Mesenchymal stem cell (in vitro differentiated cells and primary cell): ENCODE data around the gene STIM1.
"Not testable (repeated sequence)": the region's sequence is repeated elsewhere in the genome, so short reads cannot be mapped to it uniquely, and the experiment has no call there.

Experiments used
- DNase-seq: peaks from one replicate; pipeline ENCODE4 v3.0.0-alpha.2; 2013
- H2AFZ ChIP-seq: one replicate; pipeline ENCODE4 v1.6.1; 2013; ENCODE audit warnings: low read depth, mild to moderate bottlenecking, control low read depth, inconsistent platforms, low read length, moderate library complexity
- H2AK5ac ChIP-seq: 2 replicates; pipeline ENCODE4 v1.6.1; 2013; ENCODE audit warnings: low read length, moderate library complexity, mild to moderate bottlenecking, inconsistent platforms; ENCODE audit not compliant: severe bottlenecking
- H2BK120ac ChIP-seq: one replicate; pipeline ENCODE4 v1.6.1; 2013; ENCODE audit warnings: low read depth, mild to moderate bottlenecking, inconsistent platforms, low read length, moderate library complexity
- H2BK12ac ChIP-seq, 2 experiments: one replicate each; pipeline ENCODE4 v1.6.1; 2013; ENCODE audit warnings: inconsistent platforms in 2 of 2, low read length in 2 of 2, mild to moderate bottlenecking in 2 of 2, moderate library complexity in 2 of 2, control low read depth in 1 of 2
- H2BK15ac ChIP-seq: one replicate; pipeline ENCODE4 v1.6.1; 2013; ENCODE audit warnings: mild to moderate bottlenecking, low read depth, inconsistent platforms; ENCODE audit not compliant: poor library complexity, severe bottlenecking
- H2BK5ac ChIP-seq: 2 replicates; pipeline ENCODE4 v1.6.1; 2013; ENCODE audit warnings: low read depth, mild to moderate bottlenecking, low read length, control low read depth, inconsistent platforms; ENCODE audit not compliant: poor library complexity, severe bottlenecking
- H3K14ac ChIP-seq, 2 experiments: one replicate each; pipeline ENCODE4 v1.6.1; 2013; ENCODE audit warnings: inconsistent platforms in 2 of 2, low read length in 2 of 2, control low read depth in 1 of 2, mild to moderate bottlenecking in 1 of 2, moderate library complexity in 1 of 2
- H3K18ac ChIP-seq, 2 experiments: one replicate each; pipeline ENCODE4 v1.6.1; 2013; ENCODE audit warnings: inconsistent platforms in 2 of 2, low read length in 2 of 2, control low read depth in 1 of 2, low read depth in 1 of 2, mild to moderate bottlenecking in 1 of 2
- H3K23ac ChIP-seq, 2 experiments: one replicate each; pipeline ENCODE4 v1.6.1; 2013; ENCODE audit warnings: inconsistent platforms in 2 of 2, low read length in 2 of 2, mild to moderate bottlenecking in 2 of 2, moderate library complexity in 2 of 2, control low read depth in 1 of 2
- H3K27ac ChIP-seq: 2 replicates; pipeline ENCODE4 v1.5.1; 2013; ENCODE audit warnings: mild to moderate bottlenecking, moderate library complexity, low read length, control low read depth, inconsistent platforms; ENCODE audit not compliant: poor library complexity, severe bottlenecking
- H3K27me3 ChIP-seq, 2 experiments: 2 replicates each; pipeline versions ENCODE4 v1.6.1 to v1.7.0; 2013; ENCODE audit warnings: low read length in 2 of 2, mild to moderate bottlenecking in 2 of 2, moderate library complexity in 2 of 2, control low read depth in 1 of 2, inconsistent platforms in 1 of 2; ENCODE audit not compliant: control insufficient read depth in 1 of 2, insufficient read depth in 1 of 2
- H3K36me3 ChIP-seq, 2 experiments: 2 replicates each; pipeline versions ENCODE4 v1.6.1 to v1.7.0; 2013; ENCODE audit warnings: low read length in 2 of 2, control low read depth in 1 of 2, inconsistent platforms in 1 of 2, low read depth in 1 of 2, mild to moderate bottlenecking in 1 of 2; ENCODE audit not compliant: insufficient read depth in 2 of 2, control insufficient read depth in 1 of 2
- H3K4ac ChIP-seq, 2 experiments: one replicate each; pipeline ENCODE4 v1.6.1; 2013; ENCODE audit warnings: inconsistent platforms in 2 of 2, low read length in 2 of 2, mild to moderate bottlenecking in 2 of 2, moderate library complexity in 2 of 2, control low read depth in 1 of 2, low read depth in 1 of 2
- H3K4me1 ChIP-seq: 2 replicates; pipeline ENCODE4 v1.6.1; 2013; ENCODE audit warnings: low read depth, low read length, control low read depth; ENCODE audit not compliant: control insufficient read depth, insufficient read depth
- H3K4me2 ChIP-seq: 2 replicates; pipeline ENCODE4 v1.6.1; 2013; ENCODE audit warnings: low read length, mild to moderate bottlenecking, inconsistent platforms; ENCODE audit not compliant: poor library complexity, severe bottlenecking
- H3K4me3 ChIP-seq, 2 experiments: 2 replicates each; pipeline versions ENCODE4 v1.5.1 to v1.7.0; 2013; ENCODE audit warnings: low read length in 2 of 2, mild to moderate bottlenecking in 2 of 2, control low read depth in 1 of 2, low read depth in 1 of 2; ENCODE audit not compliant: insufficient read depth in 1 of 2
- H3K79me1 ChIP-seq: replicated peaks from 2 replicates; pipeline ENCODE4 v1.6.1; 2013; ENCODE audit warnings: mild to moderate bottlenecking, control low read depth, low read length, inconsistent platforms; ENCODE audit not compliant: poor library complexity, severe bottlenecking
- H3K9ac ChIP-seq: 2 replicates; pipeline ENCODE4 v1.7.0; 2013; ENCODE audit warnings: mild to moderate bottlenecking, low read length, moderate library complexity
- H3K9me3 ChIP-seq: 2 replicates; pipeline ENCODE4 v1.7.0; 2013; ENCODE audit warnings: mild to moderate bottlenecking, low read length; ENCODE audit not compliant: control insufficient read depth
- H4K8ac ChIP-seq: one replicate; pipeline ENCODE4 v1.6.1; 2013; ENCODE audit warnings: inconsistent platforms, mild to moderate bottlenecking, low read length, moderate library complexity
- H4K91ac ChIP-seq: one replicate; pipeline ENCODE4 v1.6.1; 2013; ENCODE audit warnings: mild to moderate bottlenecking, low read length, inconsistent platforms
- WGBS: methylation state at CpG from one replicate; pipeline ENCODE4 v1.1.7; 2013; ENCODE audit warnings: mixed read lengths; 5-methylcytosine and 5-hydroxymethylcytosine counted together

The STIM1 gene

DNA sequence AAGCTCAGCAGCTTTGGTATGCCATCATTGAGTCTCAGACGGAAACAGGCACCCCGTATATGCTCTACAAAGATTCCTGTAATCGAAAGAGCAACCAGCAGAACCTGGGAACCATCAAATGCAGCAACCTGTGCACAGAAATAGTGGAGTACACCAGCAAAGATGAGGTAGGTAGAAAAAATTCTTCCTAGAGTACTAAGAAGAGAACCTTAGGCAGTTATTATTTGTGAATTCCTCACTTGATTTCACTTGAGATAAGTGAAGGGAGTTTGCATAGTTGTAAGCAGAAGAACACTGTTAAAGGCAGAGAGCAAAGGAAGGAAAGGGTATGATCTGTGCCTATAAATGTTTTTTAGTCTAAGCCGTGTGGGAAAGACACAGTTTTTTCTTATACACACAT is 267.8 kb downstream of the STIM1 start:
- Histone ChIP-seq H3K4ac (no peak overlapping the region), H3K36me3 (peaks cover 7 to 89% of the 10 kb centered on the region in 2 experiments), H3K14ac (no peak overlapping the region), H2AFZ (no peak overlapping the region), H4K91ac (no peak overlapping the region), H3K27ac (no peak overlapping the region), H3K9ac (no peak overlapping the region), H3K23ac (no peak overlapping the region), H2BK5ac (no peak overlapping the region), H2AK5ac (no peak overlapping the region), H3K4me3 (no peak overlapping the region), H2BK15ac (no peak overlapping the region), H3K4me2 (no peak overlapping the region), H3K4me1 (no peaks in the 10 kb centered on the region), H3K79me1 (peaks cover 7% of the 10 kb centered on the region), H3K9me3 (no peaks in the 10 kb centered on the region), H4K8ac (no peak overlapping the region), H3K18ac (no peak overlapping the region), H2BK120ac (no peak overlapping the region), H3K27me3 (no peaks in the 10 kb centered on the region), H2BK12ac (no peak overlapping the region)
- 97% methylated on average over 3 of the region's 4 CpGs for WGBS
- DNase-seq = no peak

DNA sequence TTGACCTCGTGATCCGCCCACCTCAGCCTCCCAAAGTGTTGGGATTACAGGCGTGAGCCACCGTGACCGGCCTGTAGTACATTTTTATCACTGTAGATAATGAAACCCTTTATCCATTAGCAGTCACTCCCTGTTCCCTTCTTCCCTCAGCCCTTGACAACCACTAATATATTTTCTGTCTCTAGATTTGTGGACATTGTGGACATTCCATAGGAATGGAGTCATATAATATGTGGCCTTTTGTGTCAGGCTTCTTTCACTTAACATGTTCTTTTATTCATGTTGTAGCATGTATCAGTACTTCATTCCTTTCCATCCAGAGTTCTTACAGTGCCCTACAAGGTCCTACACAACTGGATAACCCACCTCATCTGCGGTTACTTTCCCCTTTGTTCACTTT is 269.7 kb downstream of the STIM1 start:
- 91% methylated on average over 6 of the region's 6 CpGs for WGBS

DNA sequence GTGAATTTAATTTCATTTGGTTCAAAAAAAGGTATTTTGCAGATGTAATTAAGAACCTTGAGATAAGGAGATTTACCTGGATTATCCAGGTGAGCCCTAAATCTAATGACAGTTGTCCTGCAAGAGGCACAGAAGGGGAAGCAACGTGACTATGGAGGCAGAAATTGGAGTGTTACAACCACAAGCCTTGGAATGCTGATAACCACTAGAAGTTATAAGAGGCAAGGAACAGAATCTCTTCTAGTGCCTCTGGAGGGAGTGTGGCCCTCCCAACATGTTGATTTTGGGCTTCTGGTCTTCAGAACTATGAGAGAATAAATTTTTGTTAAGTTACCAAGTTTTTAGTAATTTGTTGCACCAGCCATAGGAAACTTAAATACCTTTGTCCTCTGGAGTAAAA is 271.9 kb downstream of the STIM1 start:
- Histone ChIP-seq H3K4me3 (no peak overlapping the region), H3K18ac (no peak overlapping the region), H3K4me1 (no peaks in the 10 kb centered on the region), H3K14ac (no peak overlapping the region), H3K23ac (no peak overlapping the region), H2BK120ac (no peak overlapping the region), H2AFZ (no peak overlapping the region), H2BK12ac (no peak overlapping the region), H3K27me3 (no peaks in the 10 kb centered on the region), H3K27ac (no peak overlapping the region), H3K4ac (no peak overlapping the region), H4K91ac (no peak overlapping the region), H3K79me1 (peaks cover 4% of the 10 kb centered on the region), H2BK5ac (no peak overlapping the region), H2AK5ac (no peak overlapping the region), H3K9ac (no peak overlapping the region), H3K9me3 (no peaks in the 10 kb centered on the region), H3K36me3 (peaks cover 0 to 78% of the 10 kb centered on the region in 2 experiments), H3K4me2 (no peak overlapping the region), H2BK15ac (no peak overlapping the region), H4K8ac (no peak overlapping the region)
- WGBS = 100% methylated on average over 1 of the region's 1 CpG
- no peak for DNase-seq

More for the DNA sequence above, 269.7 kb downstream of the STIM1 start:
- Histone ChIP-seq H4K8ac (no peak overlapping the region), H2BK120ac (no peak overlapping the region), H3K9ac (no peak overlapping the region), H3K27ac (no peak overlapping the region), H3K4me2 (no peak overlapping the region), H3K4me1 (no peaks in the 10 kb centered on the region), H3K36me3 (peaks cover 7 to 86% of the 10 kb centered on the region in 2 experiments), H2AFZ (no peak overlapping the region), H2BK5ac (no peak overlapping the region), H3K4ac (no peak overlapping the region), H3K79me1 (peaks cover 7% of the 10 kb centered on the region), H3K27me3 (no peaks in the 10 kb centered on the region), H2AK5ac (no peak overlapping the region), H4K91ac (no peak overlapping the region), H2BK15ac (no peak overlapping the region), H3K18ac (no peak overlapping the region), H3K4me3 (no peak overlapping the region), H3K23ac (no peak overlapping the region), H2BK12ac (no peak overlapping the region), H3K9me3 (no peaks in the 10 kb centered on the region), H3K14ac (no peak overlapping the region)
- peak; percentile 34 for DNase-seq

DNA sequence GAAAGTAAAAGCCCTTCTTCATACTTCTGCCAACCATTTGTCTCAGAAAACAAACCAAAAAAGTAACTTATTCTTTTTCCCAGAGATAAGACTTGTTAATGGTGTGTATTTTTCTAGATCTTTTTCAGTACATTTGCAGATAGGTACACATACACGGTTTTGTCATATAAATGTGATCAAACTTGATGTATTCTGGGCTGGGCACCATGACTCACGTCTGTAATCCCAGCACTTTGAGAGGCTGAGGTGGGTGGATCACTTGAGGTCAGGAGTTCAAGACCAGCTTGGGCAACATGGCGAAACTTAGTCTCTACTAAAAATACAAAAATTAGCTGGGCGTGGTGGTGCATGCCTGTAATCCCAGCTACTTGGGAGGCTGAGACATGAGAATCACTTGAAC is 274.8 kb downstream of the STIM1 start:
- H3K9ac ChIP-seq, H3K4me2 ChIP-seq, DNase-seq, H3K9me3 ChIP-seq, H2BK120ac ChIP-seq, H3K79me1 ChIP-seq, H3K4ac ChIP-seq, H3K4me1 ChIP-seq, H2BK12ac ChIP-seq, H4K91ac ChIP-seq, H3K14ac ChIP-seq, H4K8ac ChIP-seq, H2AFZ ChIP-seq, H3K27ac ChIP-seq, H2BK5ac ChIP-seq, H2BK15ac ChIP-seq, H3K23ac ChIP-seq, H2AK5ac ChIP-seq, H3K27me3 ChIP-seq, H3K18ac ChIP-seq, H3K4me3 ChIP-seq: not testable (repeated sequence)
- H3K36me3 ChIP-seq = peaks cover 0 to 80% of the 10 kb centered on the region in 2 experiments
- WGBS = 88% methylated on average over 3 of the region's 4 CpGs
